Muscle layer of duodenum (tissue), 2 donors: ENCODE results near the gene UTP25.

Experiments
- H3K27ac ChIP-seq: one replicate; pipeline ENCODE4 v1.7.0; 2013; ENCODE audit warnings: mild to moderate bottlenecking, low read length
- H3K27me3 ChIP-seq: one replicate; pipeline ENCODE4 v1.7.0; 2013; ENCODE audit warnings: low read depth, mild to moderate bottlenecking, control low read depth, low read length
- H3K36me3 ChIP-seq, 2 donors: one replicate each; pipeline ENCODE4 v1.7.0; 2013; ENCODE audit warnings: low read length in 2 of 2, control low read depth in 1 of 2, mild to moderate bottlenecking in 1 of 2; ENCODE audit not compliant: insufficient read depth in 2 of 2, control insufficient read depth in 1 of 2
- H3K4me1 ChIP-seq, 2 donors: one replicate each; pipeline ENCODE4 v1.7.0; 2013; ENCODE audit warnings: low read length in 2 of 2, mild to moderate bottlenecking in 2 of 2, control low read depth in 1 of 2, moderate library complexity in 1 of 2; ENCODE audit not compliant: insufficient read depth in 2 of 2, control insufficient read depth in 1 of 2
- H3K4me3 ChIP-seq, 2 donors: one replicate each; pipeline ENCODE4 v1.7.0; 2013; ENCODE audit warnings: low read length in 2 of 2, low read depth in 1 of 2, mild to moderate bottlenecking in 1 of 2
- H3K9me3 ChIP-seq, 2 donors: one replicate each; pipeline ENCODE4 v1.7.0; 2013; ENCODE audit warnings: low read length in 2 of 2, control low read depth in 1 of 2, mild to moderate bottlenecking in 1 of 2; ENCODE audit not compliant: control insufficient read depth in 1 of 2
- donor health status: healthy.

Gene UTP25

GRCh38 chr1:209823143-209824041 lies 4.4 kb upstream of the UTP25 start:
- Histone ChIP-seq H3K4me3 (no peak overlapping the region), H3K9me3 (no peaks in the 10 kb centered on the region), H3K36me3 (no peaks in the 10 kb centered on the region), H3K4me1 (peaks cover 0 to 3% of the 10 kb centered on the region in 2 donors), H3K27me3 (no peaks in the 10 kb centered on the region), H3K27ac (no peak overlapping the region)

- H3K36me3 ChIP-seq: peaks cover 3 to 5% of the 10 kb centered on the region in 2 donors
- H3K27me3 ChIP-seq: no peaks in the 10 kb centered on the region
- no peak overlapping the region for H3K4me3 ChIP-seq
- H3K4me1 ChIP-seq: peaks cover 0 to 16% of the 10 kb centered on the region in 2 donors
- H3K27ac ChIP-seq: no peak overlapping the region
- H3K9me3 ChIP-seq: no peaks in the 10 kb centered on the region
Measured at GRCh38 chr1:209825591-209826434, 2.0 kb upstream of the UTP25 start.

GRCh38 chr1:209829716-209830115 lies 1.9 kb downstream of the UTP25 start:
- H3K36me3 ChIP-seq: peaks cover 27 to 41% of the 10 kb centered on the region in 2 donors

DNA sequence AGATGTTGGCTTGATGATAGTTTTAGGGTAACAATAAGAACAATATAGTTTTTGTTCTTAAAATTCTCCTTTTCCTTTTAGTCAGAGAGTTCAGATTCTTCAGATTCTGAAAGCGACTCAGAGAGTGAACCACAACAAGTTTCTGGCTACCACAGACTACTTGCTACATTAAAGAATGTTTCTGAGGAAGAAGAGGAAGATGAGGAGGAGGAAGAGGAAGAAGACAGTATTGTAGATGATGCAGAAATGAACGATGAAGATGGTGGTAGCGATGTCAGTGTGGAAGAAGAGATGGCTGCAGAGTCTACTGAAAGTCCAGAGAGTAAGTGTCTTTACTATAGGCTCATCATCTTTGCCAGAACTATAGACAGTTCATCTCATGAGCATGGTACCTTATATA lies 3.0 kb downstream of the UTP25 start:
- Histone ChIP-seq H3K27me3 (no peaks in the 10 kb centered on the region), H3K27ac (no peak overlapping the region), H3K4me3 (no peak overlapping the region), H3K9me3 (no peaks in the 10 kb centered on the region), H3K4me1 (peaks cover 0 to 16% of the 10 kb centered on the region in 2 donors), H3K36me3 (peaks cover 36 to 51% of the 10 kb centered on the region in 2 donors)

More at GRCh38 chr1:209829716-209830115, 1.9 kb downstream of the UTP25 start:
- Histone ChIP-seq H3K4me1 (peaks cover 0 to 16% of the 10 kb centered on the region in 2 donors), H3K4me3 (no peak overlapping the region), H3K27me3 (no peaks in the 10 kb centered on the region), H3K9me3 (no peaks in the 10 kb centered on the region), H3K27ac (no peak overlapping the region)

DNA sequence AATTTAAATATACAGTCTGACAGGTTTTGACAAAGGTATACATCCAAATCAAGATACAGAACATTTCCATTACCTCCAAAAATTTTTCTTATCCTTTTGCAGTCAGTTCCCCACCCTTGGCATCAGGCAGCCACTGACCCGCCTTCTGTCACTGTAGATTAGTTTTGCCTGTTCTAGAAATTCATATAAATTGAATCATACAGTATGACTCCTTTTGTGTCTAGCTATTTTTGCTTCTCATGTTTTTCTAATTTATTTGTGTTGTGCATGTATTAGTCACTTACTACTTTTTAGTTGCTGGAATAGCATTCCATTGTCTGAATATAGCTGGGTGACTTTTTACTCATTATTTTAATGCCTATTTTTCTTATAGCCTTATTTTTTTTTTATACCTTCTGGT lies 3.8 kb downstream of the UTP25 start:
- no peaks in the 10 kb centered on the region for H3K27me3 ChIP-seq
- H3K27ac ChIP-seq: no peak overlapping the region
- H3K9me3 ChIP-seq: no peaks in the 10 kb centered on the region
- H3K4me3 ChIP-seq: no peak overlapping the region
- H3K4me1 ChIP-seq: peaks cover 0 to 16% of the 10 kb centered on the region in 2 donors
- H3K36me3 ChIP-seq: peaks cover 42 to 60% of the 10 kb centered on the region in 2 donors

- no peak overlapping the region for H3K27ac ChIP-seq
- H3K27me3 ChIP-seq: no peaks in the 10 kb centered on the region
- H3K4me1 ChIP-seq: no peaks in the 10 kb centered on the region
- H3K9me3 ChIP-seq: no peaks in the 10 kb centered on the region
- H3K4me3 ChIP-seq: no peak overlapping the region
- H3K36me3 ChIP-seq: peaks cover 77 to 97% of the 10 kb centered on the region in 2 donors
Measured at GRCh38 chr1:209835782-209836298, 8.1 kb downstream of the UTP25 start.

- H3K36me3 ChIP-seq: peaks cover 79 to 93% of the 10 kb centered on the region in 2 donors
- no peaks in the 10 kb centered on the region for H3K9me3 ChIP-seq
- H3K27ac ChIP-seq: no peak overlapping the region
- H3K4me3 ChIP-seq: no peak overlapping the region
- H3K4me1 ChIP-seq: no peaks in the 10 kb centered on the region
- H3K27me3 ChIP-seq: no peaks in the 10 kb centered on the region
Measured at GRCh38 chr1:209837671-209838070, 9.9 kb downstream of the UTP25 start.

- H3K27ac ChIP-seq: no peak overlapping the region
- no peaks in the 10 kb centered on the region for H3K4me1 ChIP-seq
- peaks cover 85 to 93% of the 10 kb centered on the region in 2 donors for H3K36me3 ChIP-seq
- no peaks in the 10 kb centered on the region for H3K27me3 ChIP-seq
- H3K4me3 ChIP-seq: no peak overlapping the region
- H3K9me3 ChIP-seq: no peaks in the 10 kb centered on the region
Measured at GRCh38 chr1:209838537-209838936, 10.8 kb downstream of the UTP25 start.

GRCh38 chr1:209839875-209840546 lies 12.2 kb downstream of the UTP25 start:
- H3K36me3 ChIP-seq: peaks cover 82 to 84% of the 10 kb centered on the region in 2 donors
- no peaks in the 10 kb centered on the region for H3K9me3 ChIP-seq
- peak overlapping the region; percentile 71 for H3K27ac ChIP-seq
- H3K4me3 ChIP-seq: no peak overlapping the region
- no peaks in the 10 kb centered on the region for H3K27me3 ChIP-seq
- no peaks in the 10 kb centered on the region for H3K4me1 ChIP-seq

GRCh38 chr1:209840611-209841010 lies 12.8 kb downstream of the UTP25 start:
- Histone ChIP-seq H3K27me3 (no peaks in the 10 kb centered on the region), H3K4me1 (no peaks in the 10 kb centered on the region), H3K4me3 (no peak overlapping the region), H3K27ac (peak overlapping the region; percentile 71), H3K9me3 (no peaks in the 10 kb centered on the region), H3K36me3 (peaks cover 76 to 79% of the 10 kb centered on the region in 2 donors)
